ENCODE results near the gene PODXL. TPM values are rescaled to one million over a fixed set of nuclear protein-coding genes. Genes with fewer than 3 reads are reported as not detected.

PODXL gene
- total and polyA plus RNA-seq, 2 experiments from 2014 or later, result 220 to 727 TPM

DNA sequence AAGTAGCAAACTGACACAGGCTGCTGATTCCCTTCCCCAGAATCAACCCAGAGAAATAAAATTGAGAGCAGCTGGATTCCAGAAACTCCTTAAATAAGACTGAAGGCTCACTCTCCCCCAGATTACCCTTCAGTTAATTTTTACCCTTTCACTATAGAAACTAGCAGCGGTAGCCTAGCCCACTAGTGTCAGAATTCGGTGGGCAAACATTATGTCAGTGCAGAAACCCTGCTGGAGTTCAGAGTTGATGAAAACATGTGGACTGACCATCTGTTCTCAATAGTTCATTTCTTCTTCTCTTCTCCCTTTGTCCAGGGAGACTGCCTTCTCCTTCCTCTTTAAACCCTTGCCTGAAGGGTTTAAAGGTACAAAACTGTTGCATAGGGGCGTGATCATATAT is 100.1 kb downstream of the PODXL start:
- TF ChIP-seq CTCF (conservative IDR thresholded peaks at IDR 0.05; ENCODE audit: low read depth in 2 of 2), result no peak
- no peak for TF ChIP-seq ZNF331 (CRISPR knock-in tag; IDR thresholded peaks at IDR 0.05; ENCODE audit: low read depth)
- TF ChIP-seq, protein P1, sequence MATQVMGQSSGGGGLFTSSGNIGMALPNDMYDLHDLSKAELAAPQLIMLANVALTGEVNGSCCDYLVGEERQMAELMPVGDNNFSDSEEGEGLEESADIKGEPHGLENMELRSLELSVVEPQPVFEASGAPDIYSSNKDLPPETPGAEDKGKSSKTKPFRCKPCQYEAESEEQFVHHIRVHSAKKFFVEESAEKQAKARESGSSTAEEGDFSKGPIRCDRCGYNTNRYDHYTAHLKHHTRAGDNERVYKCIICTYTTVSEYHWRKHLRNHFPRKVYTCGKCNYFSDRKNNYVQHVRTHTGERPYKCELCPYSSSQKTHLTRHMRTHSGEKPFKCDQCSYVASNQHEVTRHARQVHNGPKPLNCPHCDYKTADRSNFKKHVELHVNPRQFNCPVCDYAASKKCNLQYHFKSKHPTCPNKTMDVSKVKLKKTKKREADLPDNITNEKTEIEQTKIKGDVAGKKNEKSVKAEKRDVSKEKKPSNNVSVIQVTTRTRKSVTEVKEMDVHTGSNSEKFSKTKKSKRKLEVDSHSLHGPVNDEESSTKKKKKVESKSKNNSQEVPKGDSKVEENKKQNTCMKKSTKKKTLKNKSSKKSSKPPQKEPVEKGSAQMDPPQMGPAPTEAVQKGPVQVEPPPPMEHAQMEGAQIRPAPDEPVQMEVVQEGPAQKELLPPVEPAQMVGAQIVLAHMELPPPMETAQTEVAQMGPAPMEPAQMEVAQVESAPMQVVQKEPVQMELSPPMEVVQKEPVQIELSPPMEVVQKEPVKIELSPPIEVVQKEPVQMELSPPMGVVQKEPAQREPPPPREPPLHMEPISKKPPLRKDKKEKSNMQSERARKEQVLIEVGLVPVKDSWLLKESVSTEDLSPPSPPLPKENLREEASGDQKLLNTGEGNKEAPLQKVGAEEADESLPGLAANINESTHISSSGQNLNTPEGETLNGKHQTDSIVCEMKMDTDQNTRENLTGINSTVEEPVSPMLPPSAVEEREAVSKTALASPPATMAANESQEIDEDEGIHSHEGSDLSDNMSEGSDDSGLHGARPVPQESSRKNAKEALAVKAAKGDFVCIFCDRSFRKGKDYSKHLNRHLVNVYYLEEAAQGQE (IDR thresholded peaks at IDR 0.05; ENCODE audit: unreplicated experiment), result no peak
- no peak for TF ChIP-seq JUNB (IDR thresholded peaks at IDR 0.05; ENCODE audit: unreplicated experiment)
- no peak for TF ChIP-seq ZNF114 (CRISPR knock-in tag; IDR thresholded peaks at IDR 0.05)
- no peak for TF ChIP-seq NANOG (IDR thresholded peaks at IDR 0.05; ENCODE audit: borderline replicate concordance)
- TF ChIP-seq CREB1 (CRISPR knock-in tag; IDR thresholded peaks at IDR 0.05; ENCODE audit: low read depth), result no peak
- no peak for TF ChIP-seq EZH2phosphoT487 (IDR thresholded peaks at IDR 0.05; ENCODE audit: unreplicated experiment)
- TF ChIP-seq ETS1 (IDR thresholded peaks at IDR 0.05), result no peak
- no peak for TF ChIP-seq POLR2AphosphoS5 (IDR thresholded peaks at IDR 0.05; ENCODE audit: low read depth)
- TF ChIP-seq STAT1 (IDR thresholded peaks at IDR 0.05; ENCODE audit: unreplicated experiment), result no peak
- TF ChIP-seq EZH2 (IDR thresholded peaks at IDR 0.05; ENCODE audit: low read depth, unreplicated experiment), result no peak
- TF ChIP-seq ZNF462 (CRISPR knock-in tag; IDR thresholded peaks at IDR 0.05), result no peak
- H3K79me2 ChIP-seq (replicated peaks; ENCODE audit: insufficient read depth), result no peaks in the 10 kb centered on the region
- Mint-ChIP-seq H3K4me3 (no peak overlapping the region), H3K9me3 (no peaks in the 10 kb centered on the region), H3K27me3 (ENCODE audit: insufficient read depth, low read depth, poor library complexity) (no peaks in the 10 kb centered on the region), H3K27ac (no peak overlapping the region), H3K36me3 (ENCODE audit: low read depth) (peaks cover 5% of the 10 kb centered on the region; the same call in 2 of the 3 replicates), H3K4me1 (peaks cover 3% of the 10 kb centered on the region; the same call in 2 of the 3 replicates)
- H3K27me3 ChIP-seq (ENCODE audit: insufficient read depth), result no peaks in the 10 kb centered on the region
- no peak overlapping the region for H3K4me3 ChIP-seq
- no peaks in the 10 kb centered on the region for H3K9me2 ChIP-seq (ENCODE audit: insufficient read depth)
- no peaks in the 10 kb centered on the region for H4K20me1 ChIP-seq (replicated peaks; ENCODE audit: insufficient read depth)
- H3K36me3 ChIP-seq (ENCODE audit: insufficient read depth), result no peaks in the 10 kb centered on the region
- H3K4me2 ChIP-seq, result no peak overlapping the region
- H2AFZ ChIP-seq, result no peak overlapping the region
- ATAC-seq, result no peak
- H3K4me1 ChIP-seq (ENCODE audit: insufficient read depth), result no peaks in the 10 kb centered on the region
- H3K27ac ChIP-seq (ENCODE audit: low read depth), result no peak overlapping the region
- DNase-seq (ENCODE audit: low spot score), result no peak
- no peaks in the 10 kb centered on the region for H3F3A ChIP-seq (replicated peaks; ENCODE audit: low read depth)
